Activated T-cell treated with anti-CD3 and anti-CD28 coated beads for 48 hours (primary cell): Measurements from ENCODE around the gene CIC.
"Not testable (repeated sequence)": the region's sequence is repeated elsewhere in the genome, so short reads cannot be mapped to it uniquely, and the experiment has no call there.

Experiments used
- DNase-seq: peaks from one replicate; pipeline ENCODE4 v3.0.0-alpha.2; 2020; ENCODE audit warnings: low read depth

CIC gene

GRCh38 chr19:42255766-42256745, 13.0 kb upstream of the CIC start:
- no peak for DNase-seq

- DNase-seq, result not testable (repeated sequence)
Measured at GRCh38 chr19:42257842-42258241, 11.2 kb upstream of the CIC start.

GRCh38 chr19:42261763-42262162, 7.3 kb upstream of the CIC start:
- DNase-seq, result no peak

- not testable (repeated sequence) for DNase-seq
Measured at GRCh38 chr19:42266105-42266504, 2.9 kb upstream of the CIC start.

GRCh38 chr19:42266928-42267603, 2.0 kb upstream of the CIC start:
- not testable (repeated sequence) for DNase-seq

- no peak for DNase-seq
Measured at GRCh38 chr19:42267644-42268141, 1.4 kb upstream of the CIC start.

GRCh38 chr19:42268142-42268703, 829 bp upstream of the CIC start:
- peak; percentile 94 for DNase-seq

- DNase-seq, result no peak
Measured at GRCh38 chr19:42269478-42270345, 660 bp downstream of the CIC start.

- DNase-seq, result peak; percentile 63
Measured at GRCh38 chr19:42270346-42271044, 1.4 kb downstream of the CIC start.

- no peak for DNase-seq
Measured at GRCh38 chr19:42271045-42271419, 2.0 kb downstream of the CIC start.

GRCh38 chr19:42271861-42272534, 2.9 kb downstream of the CIC start:
- no peak for DNase-seq

GRCh38 chr19:42272535-42272897, 3.5 kb downstream of the CIC start:
- DNase-seq, result no peak

- no peak for DNase-seq
Measured at GRCh38 chr19:42272989-42273406, 3.9 kb downstream of the CIC start.

GRCh38 chr19:42273407-42274064, 4.5 kb downstream of the CIC start:
- no peak for DNase-seq

- no peak for DNase-seq
Measured at GRCh38 chr19:42274065-42274682, 5.1 kb downstream of the CIC start.

GRCh38 chr19:42275103-42275502, 6.1 kb downstream of the CIC start:
- no peak for DNase-seq

GRCh38 chr19:42275517-42275916, 6.5 kb downstream of the CIC start:
- no peak for DNase-seq

GRCh38 chr19:42276284-42276683, 7.2 kb downstream of the CIC start:
- DNase-seq, result no peak

- DNase-seq, result no peak
Measured at GRCh38 chr19:42276821-42277220, 7.8 kb downstream of the CIC start.
